HG02610 (cell line): Measurements from ENCODE around the gene RAP1GAP2.

Source experiments
- ATAC-seq: cut with Tn5 transposase; IDR thresholded peaks from one replicate; pipeline ENCODE4 v1.9.1; 2021; ENCODE audit warnings: mild to moderate bottlenecking, moderate library complexity; ENCODE audit not compliant: unreplicated experiment

Gene RAP1GAP2

GRCh38 chr17:2852221-2852620, 56.0 kb downstream of the RAP1GAP2 start:
- no peak for ATAC-seq

GRCh38 chr17:2852729-2853282, 56.6 kb downstream of the RAP1GAP2 start:
- ATAC-seq: no peak

- ATAC-seq: no peak
These were observed 57.3 kb downstream of the RAP1GAP2 start for GRCh38 chr17:2853283-2854142.

GRCh38 chr17:2854143-2855055, 58.2 kb downstream of the RAP1GAP2 start:
- ATAC-seq: no peak

GRCh38 chr17:2855063-2855600, 58.9 kb downstream of the RAP1GAP2 start:
- no peak for ATAC-seq

DNA sequence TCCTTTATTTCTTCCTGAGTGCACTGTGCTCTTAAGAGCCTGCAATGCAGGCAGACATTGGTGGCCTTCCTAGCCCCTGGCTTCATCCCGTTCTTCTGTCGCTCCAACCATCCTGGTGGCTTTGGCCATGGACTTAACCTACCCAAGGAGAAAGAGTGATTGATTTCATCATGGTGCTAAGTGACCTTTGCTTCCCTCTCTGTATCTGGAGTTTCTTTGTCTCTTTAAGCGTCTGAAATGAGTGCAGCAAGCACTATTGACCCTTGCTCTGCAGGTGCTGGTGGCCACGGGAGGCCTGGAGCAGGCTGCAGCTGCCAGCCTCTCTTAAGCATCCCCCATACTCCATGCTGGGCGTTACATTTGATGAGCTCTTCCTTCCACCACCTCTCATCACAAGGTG, 60.5 kb downstream of the RAP1GAP2 start:
- ATAC-seq: no peak

DNA sequence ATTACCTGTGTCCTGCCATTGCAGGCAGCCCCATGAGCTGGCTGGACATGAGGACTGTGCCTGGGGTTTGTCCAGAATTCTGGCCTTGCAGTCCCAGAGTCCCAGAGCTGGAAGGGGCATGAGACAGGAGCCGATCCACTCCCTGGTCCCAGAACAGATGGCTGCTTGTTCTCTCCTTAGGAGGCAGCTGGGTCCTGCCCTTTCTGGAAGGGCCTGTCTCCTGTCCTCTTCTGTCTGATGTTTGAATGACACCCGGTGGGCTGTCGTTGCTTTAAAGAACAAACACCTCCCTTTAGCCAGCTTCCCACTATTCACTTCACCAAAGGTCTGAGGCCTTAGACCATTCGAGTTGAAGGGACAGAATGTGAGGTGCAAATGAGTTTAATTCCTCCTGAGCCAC, 63.8 kb downstream of the RAP1GAP2 start:
- ATAC-seq: no peak

DNA sequence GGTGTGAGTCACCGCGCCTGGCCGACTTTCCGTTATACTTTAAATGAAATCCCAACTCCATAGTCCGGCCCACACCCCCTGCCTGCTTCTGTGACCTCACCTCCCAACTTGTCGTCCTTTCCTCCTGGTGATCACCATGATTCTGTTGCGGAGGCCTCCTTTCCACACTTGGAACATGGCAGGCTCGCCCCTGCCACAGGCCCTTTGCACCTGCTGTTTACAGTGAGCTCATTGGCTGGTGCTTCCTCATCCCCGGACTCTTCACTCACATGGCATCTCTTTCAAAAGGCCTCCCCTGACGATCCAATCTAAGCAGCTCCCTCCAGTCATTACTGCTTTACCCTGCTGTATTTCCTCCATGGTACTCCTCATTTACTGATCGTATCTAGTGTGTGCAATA, 64.6 kb downstream of the RAP1GAP2 start:
- ATAC-seq: no peak

GRCh38 chr17:2862197-2862596, 66.0 kb downstream of the RAP1GAP2 start:
- no peak for ATAC-seq

GRCh38 chr17:2863204-2863603, 67.0 kb downstream of the RAP1GAP2 start:
- no peak for ATAC-seq

- no peak for ATAC-seq
These were observed 69.0 kb downstream of the RAP1GAP2 start for GRCh38 chr17:2865228-2865627.

DNA sequence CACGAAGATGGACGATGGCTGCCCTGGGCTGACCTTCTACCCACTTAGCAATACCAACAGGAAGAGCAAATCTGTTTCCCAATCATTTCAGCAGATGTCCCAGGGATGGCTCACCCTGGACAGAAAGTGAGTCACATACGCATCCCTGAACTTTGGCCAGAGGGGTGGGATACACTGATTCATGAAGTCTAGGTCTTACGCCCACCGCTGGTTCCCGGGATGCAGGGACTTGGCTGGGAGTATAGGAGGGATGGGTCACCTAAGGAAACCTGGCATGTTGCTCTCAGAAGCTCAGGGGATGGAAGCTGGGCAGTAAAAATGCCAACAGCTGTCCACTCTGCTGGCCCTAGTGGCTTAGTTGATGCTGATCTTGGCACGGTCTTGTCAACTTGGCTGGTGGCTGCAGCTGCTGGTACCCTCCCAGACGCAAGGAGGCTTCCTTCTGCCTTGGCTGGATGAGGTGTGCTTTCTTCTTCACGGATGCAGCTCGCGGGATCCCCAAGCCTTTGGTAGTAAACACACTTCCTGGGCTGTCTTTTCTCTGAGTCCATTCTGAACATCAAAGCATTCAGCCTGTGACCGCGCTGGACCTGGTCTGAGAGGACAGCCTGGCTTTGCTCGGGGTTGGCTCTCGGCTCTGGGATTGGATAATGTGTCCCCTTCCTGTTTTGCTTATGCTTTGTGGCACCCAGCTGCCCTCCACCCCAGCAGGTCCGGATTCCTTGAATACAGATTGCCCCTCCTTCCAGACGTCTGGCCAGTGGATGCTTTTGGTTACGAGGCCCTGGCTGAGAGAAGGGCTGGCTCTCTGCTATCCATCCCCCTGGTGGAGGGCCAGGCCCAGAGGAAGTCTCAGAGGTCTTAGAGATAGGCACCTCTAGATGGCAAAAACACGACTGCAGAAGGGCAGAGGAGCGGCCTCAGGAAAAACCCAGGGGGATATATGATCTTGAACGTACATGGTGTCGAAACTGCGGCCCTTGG, 71.5 kb downstream of the RAP1GAP2 start:
- no peak for ATAC-seq

DNA sequence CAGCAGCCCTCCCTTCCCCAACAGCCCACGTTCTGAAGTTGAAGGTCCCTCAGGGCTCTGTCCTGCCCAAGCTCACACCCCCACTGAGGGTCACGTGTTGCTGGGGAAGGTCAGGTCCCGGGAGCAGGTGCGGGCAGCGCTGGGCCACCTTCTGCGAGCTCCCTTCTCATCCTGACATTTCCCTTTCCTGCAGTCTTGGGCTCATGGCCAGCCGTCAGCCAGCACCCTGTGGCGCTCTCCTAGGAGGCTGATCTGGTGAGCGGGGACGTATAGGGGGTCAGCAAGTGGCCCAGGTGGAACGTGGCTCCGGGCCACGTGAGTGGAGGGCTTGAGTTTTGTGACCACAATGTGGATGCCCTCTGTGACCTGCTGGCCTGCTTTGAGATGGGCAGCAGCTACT, 73.4 kb downstream of the RAP1GAP2 start:
- ATAC-seq: no peak

GRCh38 chr17:2871205-2871604, 75.0 kb downstream of the RAP1GAP2 start:
- no peak for ATAC-seq

DNA sequence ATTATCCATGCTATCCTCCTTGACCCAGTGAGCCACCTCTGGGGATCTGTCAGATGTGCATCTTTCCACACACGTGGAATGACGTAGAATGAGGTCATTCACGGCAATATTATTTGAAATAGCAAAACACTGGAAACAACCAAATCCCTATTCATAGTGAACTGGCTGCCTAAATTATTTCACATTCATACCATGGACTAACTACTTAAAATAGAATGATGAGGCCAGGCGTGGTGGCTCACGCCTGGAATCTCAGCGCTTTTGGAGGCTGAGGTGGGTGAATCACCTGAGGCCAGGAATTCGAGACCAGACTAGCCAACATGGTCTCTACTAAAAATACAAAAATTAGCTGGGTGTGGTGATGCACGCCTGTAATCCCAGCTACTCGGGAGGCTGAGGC, 75.5 kb downstream of the RAP1GAP2 start:
- no peak for ATAC-seq

DNA sequence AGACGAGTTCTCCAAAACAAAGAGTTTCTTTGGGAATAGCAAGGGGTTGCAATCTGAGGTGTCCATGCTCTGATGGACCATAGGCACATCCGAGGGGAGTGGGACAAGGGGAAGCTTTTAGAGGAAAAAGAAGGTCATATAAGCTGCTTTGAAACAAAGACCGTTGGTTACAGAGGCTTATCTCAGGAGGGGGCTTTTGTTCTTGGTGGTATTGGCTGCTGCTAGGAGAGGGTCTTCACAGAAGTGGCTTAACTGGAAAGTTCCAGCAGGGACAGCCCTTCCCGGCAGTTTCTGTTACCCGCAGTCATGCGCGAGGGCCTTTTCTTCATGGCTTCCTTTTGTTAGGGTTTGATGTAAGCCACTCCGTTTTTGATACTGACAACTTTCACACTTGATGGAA, 76.0 kb downstream of the RAP1GAP2 start:
- no peak for ATAC-seq

GRCh38 chr17:2874189-2874686, 78.0 kb downstream of the RAP1GAP2 start:
- no peak for ATAC-seq

DNA sequence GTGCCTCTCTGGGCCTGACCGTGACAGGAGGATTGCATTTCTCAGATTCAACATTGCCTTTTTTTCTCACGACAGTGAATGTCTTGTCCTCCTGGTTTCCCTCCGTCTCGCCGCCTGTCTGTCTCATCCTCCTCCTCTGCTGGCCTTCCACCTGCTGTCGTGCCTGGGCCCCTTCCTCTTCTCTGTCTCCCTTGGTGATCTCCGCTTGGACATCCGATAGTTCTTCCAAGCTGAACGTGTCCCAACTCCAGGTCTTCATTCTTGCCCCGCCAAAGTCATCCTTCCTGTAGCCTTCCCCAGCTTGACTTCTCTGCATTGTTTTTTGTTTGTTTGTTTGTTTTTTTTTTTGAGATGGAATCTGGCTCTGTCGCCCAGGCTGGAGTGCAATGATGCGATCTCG, 79.4 kb downstream of the RAP1GAP2 start:
- no peak for ATAC-seq

DNA sequence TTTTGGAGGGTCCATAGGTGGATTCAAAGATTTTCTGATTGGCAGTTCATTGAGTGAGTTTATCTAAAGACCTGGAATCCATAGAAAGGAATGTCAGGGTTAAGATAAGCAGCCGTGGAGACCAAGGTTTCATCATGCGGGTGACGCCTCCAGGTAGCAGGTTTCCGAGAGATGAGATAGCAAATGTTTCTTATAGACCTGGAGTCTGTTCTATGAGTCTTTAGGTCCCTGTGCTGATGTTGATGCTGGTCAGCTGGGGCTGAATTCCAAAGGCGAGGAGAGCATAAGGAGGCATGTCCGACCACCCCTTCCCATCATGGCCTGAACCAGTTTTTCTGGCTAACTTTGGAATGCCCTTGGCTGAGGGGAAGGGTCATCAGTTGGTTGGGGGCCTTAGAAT, 80.2 kb downstream of the RAP1GAP2 start:
- no peak for ATAC-seq

GRCh38 chr17:2878751-2879254, 82.6 kb downstream of the RAP1GAP2 start:
- ATAC-seq: no peak
